Right lobe of liver (tissue), 4 donors: ENCODE data around the gene NCOA6.

Experiments used
- CTCF ChIP-seq, 4 donors: fragments of 200-600 bp in 3 of 4; fragments of 450-650 bp in 1 of 4; IDR thresholded peaks; one replicate each; pipeline versions ENCODE4 v1.5.1 to v1.8.0; 2016 to 2022; ENCODE audit warnings: antibody characterized with exemption in 4 of 4, mild to moderate bottlenecking in 2 of 4
- POLR2A ChIP-seq: fragments of 450-650 bp; IDR thresholded peaks from one replicate; pipeline ENCODE4 v1.6.1; 2017; ENCODE audit warnings: antibody characterized with exemption, mild to moderate bottlenecking
- donor health status: DM: no; HTN: no; CAD: no.
- donor health status: DM: no; HTN: no; CAD: no.
- donor health status: DM: no; HTN: yes; CAD: no.

DNA sequence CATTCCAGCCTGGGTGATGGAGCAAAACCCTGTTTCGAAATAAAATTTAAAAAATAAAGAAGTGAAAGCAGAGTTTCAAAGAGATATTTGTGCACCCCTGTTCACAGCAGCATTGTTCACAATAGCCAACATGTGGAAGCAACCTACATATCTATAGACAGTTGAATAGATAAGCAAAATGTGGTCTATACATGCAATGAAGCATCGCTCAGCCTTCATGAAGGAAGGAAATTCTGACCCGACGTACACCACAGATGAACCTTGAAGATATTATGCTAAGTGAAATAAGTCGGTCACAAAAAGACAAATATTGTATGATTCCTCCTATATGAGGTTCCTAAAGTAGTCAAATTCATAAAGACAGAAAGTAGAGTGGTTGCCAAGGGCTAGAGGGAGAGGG is 6.5 kb upstream of the NCOA6 start:
- TF ChIP-seq CTCF (IDR thresholded peaks at IDR 0.05) (no peak), POLR2A (no peak)
